GM19035 (cell line): ENCODE data around the gene ZNF662.
"Not testable (repeated sequence)": the region's sequence is repeated elsewhere in the genome, so short reads cannot be mapped to it uniquely, and the experiment has no call there.

ENCODE experiments used
- ATAC-seq: cut with Tn5 transposase; IDR thresholded peaks from one replicate; pipeline ENCODE4 v1.9.1; 2021; ENCODE audit not compliant: unreplicated experiment

Gene ZNF662

GRCh38 chr3:42906070-42906847, at the start of gene ZNF662:
TSS of gene ZNF662 (plus strand) at chr3:42906142. CDS start at chr3:42908115, 1,973 bp downstream.
- ATAC-seq, result no peak

- no peak for ATAC-seq
Measured at GRCh38 chr3:42856544-42856943, 49.4 kb upstream of the ZNF662 start.

- ATAC-seq, result no peak
Measured at GRCh38 chr3:42864321-42864950, 41.5 kb upstream of the ZNF662 start.

- ATAC-seq, result no peak
Measured at GRCh38 chr3:42865256-42865655, 40.7 kb upstream of the ZNF662 start.

- no peak for ATAC-seq
Measured at GRCh38 chr3:42867138-42867537, 38.8 kb upstream of the ZNF662 start.

GRCh38 chr3:42868841-42869240, 37.1 kb upstream of the ZNF662 start:
- ATAC-seq, result no peak

GRCh38 chr3:42871592-42872196, 34.2 kb upstream of the ZNF662 start:
- no peak for ATAC-seq

GRCh38 chr3:42872718-42873117, 33.2 kb upstream of the ZNF662 start:
- no peak for ATAC-seq

GRCh38 chr3:42873221-42873982, 32.5 kb upstream of the ZNF662 start:
- no peak for ATAC-seq

- ATAC-seq, result no peak
Measured at GRCh38 chr3:42874749-42875148, 31.2 kb upstream of the ZNF662 start.

- ATAC-seq, result no peak
Measured at GRCh38 chr3:42875325-42876151, 30.4 kb upstream of the ZNF662 start, which contains the start of gene CYP8B1. TSS of gene CYP8B1 (minus strand) at chr3:42875879. CDS start at chr3:42875816, 63 bp downstream.

GRCh38 chr3:42876401-42876800, 29.5 kb upstream of the ZNF662 start:
- ATAC-seq, result no peak

GRCh38 chr3:42876940-42877720, 28.8 kb upstream of the ZNF662 start:
- no peak for ATAC-seq

- ATAC-seq, result no peak
Measured at GRCh38 chr3:42877881-42878280, 28.1 kb upstream of the ZNF662 start.

- ATAC-seq, result no peak
Measured at GRCh38 chr3:42880183-42880582, 25.8 kb upstream of the ZNF662 start.

GRCh38 chr3:42880601-42881451, 25.1 kb upstream of the ZNF662 start:
- peak; percentile 99 for ATAC-seq

- not testable (repeated sequence) for ATAC-seq
Measured at GRCh38 chr3:42883251-42883930, 22.6 kb upstream of the ZNF662 start.

GRCh38 chr3:42884324-42884723, 21.6 kb upstream of the ZNF662 start:
- no peak for ATAC-seq
